GM18870 (cell line): ENCODE measurements around the gene PLPP6.

Experiments
- ATAC-seq: cut with Tn5 transposase; IDR thresholded peaks from one replicate; pipeline ENCODE4 v1.9.1; 2021; ENCODE audit warnings: moderate library complexity; ENCODE audit not compliant: unreplicated experiment

PLPP6 gene

GRCh38 chr9:4661611-4662010 lies 483 bp upstream of the PLPP6 start:
- no peak for ATAC-seq

GRCh38 chr9:4662989-4663792 lies 1.1 kb downstream of the PLPP6 start:
- no peak for ATAC-seq

- no peak for ATAC-seq
Measured at GRCh38 chr9:4663956-4664355, 1.9 kb downstream of the PLPP6 start.

- no peak for ATAC-seq
Measured at GRCh38 chr9:4665357-4665756, 3.3 kb downstream of the PLPP6 start.

DNA sequence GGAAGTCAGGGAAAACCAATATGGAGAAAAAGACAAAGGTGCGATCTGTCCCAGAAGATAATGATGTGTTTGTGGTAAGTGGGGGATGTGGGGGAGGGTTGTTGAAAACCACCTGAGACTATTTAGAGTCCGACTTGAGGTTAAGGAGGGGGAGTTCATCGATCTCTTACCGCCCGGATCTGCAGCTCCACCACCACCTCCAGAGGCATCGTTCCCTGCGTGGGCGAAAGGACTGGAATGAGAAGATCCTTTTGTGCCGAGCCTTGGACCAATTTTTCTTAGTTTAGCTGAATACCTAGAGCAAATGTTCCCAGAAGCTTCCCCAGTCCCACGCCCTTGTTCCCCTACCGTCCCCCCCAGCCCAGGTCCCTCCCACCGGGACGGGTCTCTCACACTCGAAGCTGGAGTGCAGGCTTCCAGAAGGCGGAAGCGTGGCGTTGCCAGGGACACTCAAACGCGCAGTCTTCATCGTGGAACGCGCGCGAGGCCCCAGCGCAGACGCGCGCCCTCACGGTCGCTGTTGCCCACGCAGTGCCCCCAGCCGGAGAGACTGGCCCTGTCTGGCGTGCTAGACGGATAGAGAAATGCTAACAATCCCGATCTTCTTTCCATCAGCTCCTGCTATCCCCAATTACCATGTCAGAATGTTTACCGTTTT lies 4.1 kb downstream of the PLPP6 start, which contains the start of gene SPATA6L:
SPATA6L (minus strand) TSS at position 439 of the 658 bp plus-strand sequence; CDS start at position 209, 230 bp downstream.
- no peak for ATAC-seq

GRCh38 chr9:4667681-4668080 lies 5.6 kb downstream of the PLPP6 start:
- ATAC-seq = no peak

GRCh38 chr9:4668604-4669003 lies 6.5 kb downstream of the PLPP6 start:
- ATAC-seq = no peak

DNA sequence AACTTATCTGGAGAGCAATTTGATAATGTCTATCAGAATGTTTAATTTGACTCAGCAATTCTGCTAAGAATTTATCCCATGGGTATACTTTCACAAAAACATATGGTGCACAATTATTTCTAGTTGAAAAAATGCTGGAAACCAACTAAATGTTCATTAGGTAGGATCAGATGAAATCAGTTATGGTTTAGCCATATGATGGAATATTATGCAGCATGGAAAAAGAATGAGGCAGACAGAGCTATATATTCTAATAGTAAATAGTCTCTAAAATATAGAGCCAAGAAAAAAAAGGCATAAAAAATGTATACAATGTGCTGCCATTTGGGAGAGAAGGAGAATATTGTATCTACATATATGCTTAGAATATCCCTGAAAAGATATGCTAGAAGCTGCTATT lies 7.8 kb downstream of the PLPP6 start:
- no peak for ATAC-seq

- ATAC-seq = no peak
Measured at GRCh38 chr9:4670591-4670990, 8.5 kb downstream of the PLPP6 start.

GRCh38 chr9:4671737-4672136 lies 9.6 kb downstream of the PLPP6 start:
- no peak for ATAC-seq

DNA sequence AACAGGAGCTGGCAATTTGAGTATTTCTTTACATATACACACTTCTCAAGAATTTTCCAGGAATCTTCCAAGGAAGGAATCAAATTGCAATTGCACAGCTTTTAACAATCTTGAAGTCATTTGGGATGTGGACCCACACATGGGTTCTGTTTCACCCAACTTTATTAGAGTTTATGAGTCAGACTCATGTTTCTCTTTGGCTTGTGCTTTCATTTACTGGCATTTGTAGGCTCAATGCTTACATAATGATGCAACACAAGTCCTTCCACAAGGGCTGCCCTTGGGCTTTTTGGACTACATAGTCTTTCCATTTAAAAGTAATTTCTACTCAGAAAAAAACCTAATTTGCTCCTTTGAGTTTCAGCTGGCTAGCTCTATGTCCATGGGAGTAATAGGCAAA lies 12.7 kb downstream of the PLPP6 start:
- ATAC-seq = no peak

- ATAC-seq = no peak
Measured at GRCh38 chr9:4677392-4677791, 15.3 kb downstream of the PLPP6 start.

- ATAC-seq = no peak
Measured at GRCh38 chr9:4678679-4679267, 16.7 kb downstream of the PLPP6 start.

DNA sequence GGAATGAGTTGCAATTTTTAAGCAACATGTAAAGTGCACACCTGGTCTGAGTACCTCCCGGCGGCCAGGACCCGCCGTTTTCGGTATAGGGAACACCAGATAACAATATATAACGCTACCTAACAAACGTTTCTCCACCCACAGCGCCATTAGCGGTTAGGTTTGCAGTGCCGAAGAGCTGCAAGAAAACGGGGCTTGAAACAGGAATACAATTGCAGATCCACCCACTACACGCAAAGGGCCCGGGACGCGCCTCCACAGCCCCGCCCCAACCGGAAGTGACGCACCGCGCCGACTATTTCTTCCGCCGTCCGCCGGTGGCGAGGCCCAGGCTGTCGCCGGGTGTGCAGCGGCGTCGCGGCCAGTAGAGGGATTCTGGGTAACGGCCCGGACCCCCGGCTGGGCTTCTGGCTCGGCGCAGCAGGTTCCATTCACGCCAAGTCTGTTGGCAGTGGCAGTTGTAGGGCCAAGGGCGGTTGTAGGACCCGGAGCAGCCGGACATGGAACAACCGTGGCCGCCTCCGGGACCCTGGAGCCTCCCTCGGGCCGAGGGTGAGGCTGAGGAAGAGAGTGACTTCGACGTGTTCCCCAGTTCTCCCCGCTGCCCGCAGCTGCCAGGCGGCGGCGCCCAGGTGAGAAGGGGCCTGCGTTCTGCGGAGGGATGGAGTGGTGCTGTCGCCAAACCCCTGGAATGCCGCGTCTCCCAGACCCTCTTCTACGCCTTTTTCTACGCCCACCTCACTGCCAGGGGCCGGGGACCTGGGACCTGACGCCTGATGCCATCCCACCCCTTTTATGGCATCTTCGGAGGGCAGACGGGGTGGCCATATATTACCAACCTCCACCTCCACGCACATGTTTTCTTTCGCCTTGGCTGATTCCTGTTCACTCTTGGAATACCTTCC lies 17.4 kb downstream of the PLPP6 start, which contains the start of gene CDC37L1:
CDC37L1 (plus strand) TSS at position 302 of the 905 bp plus-strand sequence; CDS start at position 501, 199 bp downstream.
- peak; percentile 84 for ATAC-seq

GRCh38 chr9:4680173-4680525 lies 18.1 kb downstream of the PLPP6 start:
- no peak for ATAC-seq

DNA sequence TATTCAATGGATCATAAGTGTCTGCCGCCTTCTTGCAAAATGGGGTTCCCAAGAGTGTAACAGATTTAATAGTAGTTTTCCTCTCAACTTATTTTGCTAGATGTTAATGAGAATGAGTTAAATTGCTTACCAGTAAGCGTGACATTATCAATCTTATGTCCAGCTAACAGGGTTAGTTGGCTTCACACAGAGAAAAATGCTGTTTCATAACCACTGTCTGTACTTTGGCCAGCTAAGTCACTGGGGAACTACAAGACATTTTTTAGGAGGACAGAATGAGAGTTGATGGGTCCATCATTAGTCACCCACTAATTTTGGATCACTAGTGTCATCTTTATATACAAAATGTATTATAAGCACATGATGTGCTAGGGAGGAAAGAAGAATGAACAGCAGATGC lies 18.7 kb downstream of the PLPP6 start:
- ATAC-seq = no peak

GRCh38 chr9:4684820-4685219 lies 22.7 kb downstream of the PLPP6 start:
- ATAC-seq = no peak

GRCh38 chr9:4686112-4686511 lies 24.0 kb downstream of the PLPP6 start:
- no peak for ATAC-seq

GRCh38 chr9:4686584-4686983 lies 24.5 kb downstream of the PLPP6 start:
- no peak for ATAC-seq

- no peak for ATAC-seq
Measured at GRCh38 chr9:4689021-4689420, 26.9 kb downstream of the PLPP6 start.

GRCh38 chr9:4689687-4690104 lies 27.6 kb downstream of the PLPP6 start:
- peak; percentile 70 for ATAC-seq
